ENCODE results near the gene HPSE. TPM values are rescaled to one million over a fixed set of nuclear protein-coding genes. Genes with fewer than 3 reads are reported as not detected.

The HPSE gene
- polyA plus RNA-seq (2013, experiment 1 of 2), result 0.14 TPM
- polyA plus RNA-seq (2013, experiment 2 of 2), result 0.12 TPM

GRCh38 chr4:83334425-83335241 is at the start of gene HPSE:
Gene HPSE (minus strand): TSS chr4:83334848. CDS start chr4:83334782, 66 bp downstream.
- Histone ChIP-seq H3K27me3 (ENCODE audit: control insufficient read depth in 3 of 3, insufficient read depth in 3 of 3, low read depth in 1 of 3, low read length in 3 of 3) (peaks cover 2 to 59% (median 33%) of the 10 kb centered on the region in 3 experiments), H3K4me2 (ENCODE audit: insufficient read depth, low read length, poor library complexity, severe bottlenecking) (peak within 1 kb of the TSS; percentile 85)
- WGBS, 2 donors (ENCODE audit: extremely low coverage in 2 of 2, insufficient read length in 2 of 2, insufficient replicate concordance in 1 of 2), result no CpG with 5 or more reads among the region's 63 CpGs

GRCh38 chr4:83382850-83383249 is 48.2 kb upstream of the HPSE start:
- Histone ChIP-seq H2BK12ac (ENCODE audit: low read length) (no peak overlapping the region), H2AK5ac (ENCODE audit: low read depth, low read length) (no peak overlapping the region), H3K4me2 (ENCODE audit: insufficient read depth, low read length, poor library complexity, severe bottlenecking) (no peak overlapping the region), H3K27ac (replicated peaks; ENCODE audit: low read length) (no peak overlapping the region), H3K79me1 (ENCODE audit: low read depth, low read length) (no peaks in the 10 kb centered on the region), H3K18ac (ENCODE audit: low read length) (no peak overlapping the region), H3K9me3 (replicated peaks in 1 of 2; ENCODE audit: control insufficient read depth in 2 of 2, insufficient read depth in 1 of 2, low read depth in 1 of 2, low read length in 2 of 2) (peaks cover 12 to 13% of the 10 kb centered on the region in 2 donors), H3K36me3 (replicated peaks in 1 of 2; ENCODE audit: control insufficient read depth in 2 of 2, insufficient read depth in 2 of 2, low read length in 2 of 2) (peaks cover 0 to 1% of the 10 kb centered on the region in 2 donors), H3K4me3 (ENCODE audit: low read length in 2 of 2) (no peak overlapping the region), H3K4me1 (ENCODE audit: control insufficient read depth in 2 of 2, insufficient read depth in 1 of 2, low read depth in 1 of 2, low read length in 2 of 2) (peaks cover 3 to 4% of the 10 kb centered on the region in 2 donors), H3K23ac (ENCODE audit: low read depth, low read length, poor library complexity) (no peak overlapping the region), H2BK5ac (ENCODE audit: low read length) (no peak overlapping the region), H3K9ac (ENCODE audit: low read depth, low read length, poor library complexity) (no peak overlapping the region), H3K14ac (ENCODE audit: low read length) (no peak overlapping the region), H4K91ac (ENCODE audit: low read depth, low read length, poor library complexity) (no peak overlapping the region), H4K8ac (ENCODE audit: low read depth, low read length) (no peak overlapping the region), H2BK120ac (ENCODE audit: low read depth, low read length) (no peak overlapping the region), H2BK15ac (ENCODE audit: low read length) (no peak overlapping the region), H2AFZ (ENCODE audit: low read length) (no peak overlapping the region), H3K27me3 (ENCODE audit: control insufficient read depth in 3 of 3, insufficient read depth in 3 of 3, low read depth in 1 of 3, low read length in 3 of 3) (no peaks in the 10 kb centered on the region), H3K4ac (ENCODE audit: low read length) (no peak overlapping the region)
- DNase-seq (ENCODE audit: low spot score), result no peak
- WGBS, 2 donors (ENCODE audit: extremely low coverage in 2 of 2, insufficient read length in 2 of 2, insufficient replicate concordance in 1 of 2), result no CpG with 5 or more reads among the region's 2 CpGs

More at GRCh38 chr4:83334425-83335241, at the start of gene HPSE:
- H2BK12ac ChIP-seq (ENCODE audit: low read length), result no peak within 1 kb of the TSS
- H3K27ac ChIP-seq (replicated peaks; ENCODE audit: low read length), result no peak within 1 kb of the TSS
- no peak within 1 kb of the TSS for H2AK5ac ChIP-seq (ENCODE audit: low read depth, low read length)
- H3K23ac ChIP-seq (ENCODE audit: low read depth, low read length, poor library complexity), result no peak within 1 kb of the TSS
- no peak within 1 kb of the TSS for H2BK5ac ChIP-seq (ENCODE audit: low read length)
- DNase-seq (ENCODE audit: low spot score), result peak; percentile 35
- H3K14ac ChIP-seq (ENCODE audit: low read length), result no peak within 1 kb of the TSS
- peaks cover 3 to 5% of the 10 kb centered on the region in 2 donors for H3K4me1 ChIP-seq (ENCODE audit: control insufficient read depth in 2 of 2, insufficient read depth in 1 of 2, low read depth in 1 of 2, low read length in 2 of 2)
- H3K9me3 ChIP-seq (replicated peaks in 1 of 2; ENCODE audit: control insufficient read depth in 2 of 2, insufficient read depth in 1 of 2, low read depth in 1 of 2, low read length in 2 of 2), result no peaks in the 10 kb centered on the region
- peak within 1 kb of the TSS; percentile 41 to 71 for H3K4me3 ChIP-seq (ENCODE audit: low read length in 2 of 2)
- no peak within 1 kb of the TSS for H4K8ac ChIP-seq (ENCODE audit: low read depth, low read length)
- no peak within 1 kb of the TSS for H4K91ac ChIP-seq (ENCODE audit: low read depth, low read length, poor library complexity)
- no peak within 1 kb of the TSS for H3K4ac ChIP-seq (ENCODE audit: low read length)
- no peak within 1 kb of the TSS for H2BK120ac ChIP-seq (ENCODE audit: low read depth, low read length)
- H2AFZ ChIP-seq (ENCODE audit: low read length), result peak within 1 kb of the TSS; percentile 96
- peak within 1 kb of the TSS; percentile 84 for H3K18ac ChIP-seq (ENCODE audit: low read length)
- H3K36me3 ChIP-seq (replicated peaks in 1 of 2; ENCODE audit: control insufficient read depth in 2 of 2, insufficient read depth in 2 of 2, low read length in 2 of 2), result no peaks in the 10 kb centered on the region
- H2BK15ac ChIP-seq (ENCODE audit: low read length), result no peak within 1 kb of the TSS
- no peaks in the 10 kb centered on the region for H3K79me1 ChIP-seq (ENCODE audit: low read depth, low read length)
- H3K9ac ChIP-seq (ENCODE audit: low read depth, low read length, poor library complexity), result no peak within 1 kb of the TSS

DNA sequence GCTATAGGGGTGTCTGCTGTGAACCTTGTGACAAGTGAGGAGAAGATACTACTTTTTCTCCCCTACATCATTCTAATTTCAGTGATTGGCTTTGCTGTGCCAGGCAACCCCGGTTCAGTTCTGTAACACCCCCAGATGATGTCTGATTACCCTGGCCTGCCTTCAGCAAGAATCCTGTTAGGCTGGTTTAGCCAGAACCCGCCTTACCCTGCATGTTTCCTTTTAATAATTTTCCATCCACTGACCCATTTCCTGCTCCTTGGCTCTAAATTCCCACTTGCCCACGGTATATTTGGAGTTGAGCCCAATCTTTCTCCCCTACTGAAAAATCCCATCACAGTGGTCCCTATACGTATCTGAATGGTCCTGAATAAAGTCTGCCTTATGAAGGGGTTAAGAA is 46.5 kb upstream of the HPSE start:
- no peak overlapping the region for H2BK12ac ChIP-seq (ENCODE audit: low read length)
- WGBS, 2 donors (ENCODE audit: extremely low coverage in 2 of 2, insufficient read length in 2 of 2, insufficient replicate concordance in 1 of 2), result no CpG with 5 or more reads among the region's 4 CpGs
- H2BK5ac ChIP-seq (ENCODE audit: low read length), result no peak overlapping the region
- H3K23ac ChIP-seq (ENCODE audit: low read depth, low read length, poor library complexity), result no peak overlapping the region
- peaks cover 14 to 15% of the 10 kb centered on the region in 2 donors for H3K9me3 ChIP-seq (replicated peaks in 1 of 2; ENCODE audit: control insufficient read depth in 2 of 2, insufficient read depth in 1 of 2, low read depth in 1 of 2, low read length in 2 of 2)
- H3K4me1 ChIP-seq (ENCODE audit: control insufficient read depth in 2 of 2, insufficient read depth in 1 of 2, low read depth in 1 of 2, low read length in 2 of 2), result no peaks in the 10 kb centered on the region
- H3K18ac ChIP-seq (ENCODE audit: low read length), result no peak overlapping the region
- no peak overlapping the region for H3K4me2 ChIP-seq (ENCODE audit: insufficient read depth, low read length, poor library complexity, severe bottlenecking)
- no peak overlapping the region for H4K91ac ChIP-seq (ENCODE audit: low read depth, low read length, poor library complexity)
- no peak overlapping the region for H2AFZ ChIP-seq (ENCODE audit: low read length)
- peaks cover 0 to 1% of the 10 kb centered on the region in 2 donors for H3K36me3 ChIP-seq (replicated peaks in 1 of 2; ENCODE audit: control insufficient read depth in 2 of 2, insufficient read depth in 2 of 2, low read length in 2 of 2)
- no peaks in the 10 kb centered on the region for H3K27me3 ChIP-seq (ENCODE audit: control insufficient read depth in 3 of 3, insufficient read depth in 3 of 3, low read depth in 1 of 3, low read length in 3 of 3)
- no peak overlapping the region for H3K14ac ChIP-seq (ENCODE audit: low read length)
- H2AK5ac ChIP-seq (ENCODE audit: low read depth, low read length), result no peak overlapping the region
- no peak overlapping the region for H2BK120ac ChIP-seq (ENCODE audit: low read depth, low read length)
- H3K4me3 ChIP-seq (ENCODE audit: low read length in 2 of 2), result no peak overlapping the region
- no peak overlapping the region for H3K27ac ChIP-seq (replicated peaks; ENCODE audit: low read length)
- DNase-seq (ENCODE audit: low spot score), result no peak
- H3K4ac ChIP-seq (ENCODE audit: low read length), result no peak overlapping the region
- H3K9ac ChIP-seq (ENCODE audit: low read depth, low read length, poor library complexity), result no peak overlapping the region
- no peak overlapping the region for H2BK15ac ChIP-seq (ENCODE audit: low read length)
- no peak overlapping the region for H4K8ac ChIP-seq (ENCODE audit: low read depth, low read length)
- no peaks in the 10 kb centered on the region for H3K79me1 ChIP-seq (ENCODE audit: low read depth, low read length)

GRCh38 chr4:83378419-83378818 is 43.8 kb upstream of the HPSE start:
- Histone ChIP-seq H3K4me1 (ENCODE audit: control insufficient read depth in 2 of 2, insufficient read depth in 1 of 2, low read depth in 1 of 2, low read length in 2 of 2) (no peaks in the 10 kb centered on the region), H3K23ac (ENCODE audit: low read depth, low read length, poor library complexity) (no peak overlapping the region), H2BK15ac (ENCODE audit: low read length) (no peak overlapping the region), H2BK120ac (ENCODE audit: low read depth, low read length) (no peak overlapping the region), H3K14ac (ENCODE audit: low read length) (no peak overlapping the region), H3K27me3 (ENCODE audit: control insufficient read depth in 3 of 3, insufficient read depth in 3 of 3, low read depth in 1 of 3, low read length in 3 of 3) (no peaks in the 10 kb centered on the region), H2AK5ac (ENCODE audit: low read depth, low read length) (no peak overlapping the region), H4K8ac (ENCODE audit: low read depth, low read length) (no peak overlapping the region), H3K9ac (ENCODE audit: low read depth, low read length, poor library complexity) (no peak overlapping the region), H3K4me2 (ENCODE audit: insufficient read depth, low read length, poor library complexity, severe bottlenecking) (no peak overlapping the region), H3K9me3 (replicated peaks in 1 of 2; ENCODE audit: control insufficient read depth in 2 of 2, insufficient read depth in 1 of 2, low read depth in 1 of 2, low read length in 2 of 2) (peaks cover 14 to 15% of the 10 kb centered on the region in 2 donors), H2AFZ (ENCODE audit: low read length) (no peak overlapping the region), H3K4me3 (ENCODE audit: low read length in 2 of 2) (peak overlapping the region in 1 of 2 donors; percentile 7), H3K79me1 (ENCODE audit: low read depth, low read length) (no peaks in the 10 kb centered on the region), H4K91ac (ENCODE audit: low read depth, low read length, poor library complexity) (no peak overlapping the region), H3K27ac (replicated peaks; ENCODE audit: low read length) (no peak overlapping the region), H2BK5ac (ENCODE audit: low read length) (no peak overlapping the region), H3K18ac (ENCODE audit: low read length) (no peak overlapping the region), H3K4ac (ENCODE audit: low read length) (no peak overlapping the region), H2BK12ac (ENCODE audit: low read length) (no peak overlapping the region), H3K36me3 (replicated peaks in 1 of 2; ENCODE audit: control insufficient read depth in 2 of 2, insufficient read depth in 2 of 2, low read length in 2 of 2) (peaks cover 0 to 1% of the 10 kb centered on the region in 2 donors)
- WGBS, 2 donors (ENCODE audit: extremely low coverage in 2 of 2, insufficient read length in 2 of 2, insufficient replicate concordance in 1 of 2), result no CpG with 5 or more reads among the region's 5 CpGs
- DNase-seq (ENCODE audit: low spot score), result peak; percentile 26

All from neuronal stem cell (in vitro differentiated cells).